MV-4-11 (cell line): Measurements from ENCODE around the gene ATAD2B.
A peak's percentile ranks its signal among the peaks of the same experiment; 100 is the strongest.
"Not testable (repeated sequence)": the region's sequence is repeated elsewhere in the genome, so short reads cannot be mapped to it uniquely, and the experiment has no call there.

Experiments
- DNase-seq: peaks from one replicate; lab custom pipeline; 2025; lab: John Stamatoyannopoulos, UW

Gene ATAD2B

GRCh38 chr2:23745068-23745725 is 181.7 kb downstream of the ATAD2B start:
- no peak for DNase-seq

- DNase-seq, result not testable (repeated sequence)
These were observed 190.1 kb downstream of the ATAD2B start for GRCh38 chr2:23736783-23737182.

- peak; percentile 42 for DNase-seq
These were observed 192.5 kb downstream of the ATAD2B start for GRCh38 chr2:23734416-23734815.

DNA sequence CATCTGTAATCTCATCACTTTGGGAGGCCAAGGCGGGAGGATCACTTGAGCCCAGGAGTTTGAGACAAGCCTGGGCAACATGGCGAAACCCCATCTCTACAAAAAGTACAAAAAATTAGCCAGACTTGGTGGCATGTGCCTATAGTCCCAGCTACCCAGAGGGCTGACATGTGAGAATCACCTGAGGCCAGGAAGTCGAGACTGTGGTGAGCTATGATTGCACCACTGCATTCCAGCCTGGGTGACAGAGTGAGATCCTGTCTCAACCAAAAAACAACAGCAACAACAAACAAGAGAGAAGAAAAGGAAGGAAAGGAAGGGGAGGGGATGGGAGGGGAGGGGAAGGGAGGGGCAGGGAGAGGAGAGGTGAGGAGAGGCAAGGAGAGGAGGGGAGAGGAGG is 203.9 kb downstream of the ATAD2B start:
- not testable (repeated sequence) for DNase-seq

- DNase-seq, result no peak
These were observed 204.7 kb downstream of the ATAD2B start for GRCh38 chr2:23722255-23722654.

GRCh38 chr2:23721454-23721826 is 205.5 kb downstream of the ATAD2B start:
- DNase-seq, result no peak

DNA sequence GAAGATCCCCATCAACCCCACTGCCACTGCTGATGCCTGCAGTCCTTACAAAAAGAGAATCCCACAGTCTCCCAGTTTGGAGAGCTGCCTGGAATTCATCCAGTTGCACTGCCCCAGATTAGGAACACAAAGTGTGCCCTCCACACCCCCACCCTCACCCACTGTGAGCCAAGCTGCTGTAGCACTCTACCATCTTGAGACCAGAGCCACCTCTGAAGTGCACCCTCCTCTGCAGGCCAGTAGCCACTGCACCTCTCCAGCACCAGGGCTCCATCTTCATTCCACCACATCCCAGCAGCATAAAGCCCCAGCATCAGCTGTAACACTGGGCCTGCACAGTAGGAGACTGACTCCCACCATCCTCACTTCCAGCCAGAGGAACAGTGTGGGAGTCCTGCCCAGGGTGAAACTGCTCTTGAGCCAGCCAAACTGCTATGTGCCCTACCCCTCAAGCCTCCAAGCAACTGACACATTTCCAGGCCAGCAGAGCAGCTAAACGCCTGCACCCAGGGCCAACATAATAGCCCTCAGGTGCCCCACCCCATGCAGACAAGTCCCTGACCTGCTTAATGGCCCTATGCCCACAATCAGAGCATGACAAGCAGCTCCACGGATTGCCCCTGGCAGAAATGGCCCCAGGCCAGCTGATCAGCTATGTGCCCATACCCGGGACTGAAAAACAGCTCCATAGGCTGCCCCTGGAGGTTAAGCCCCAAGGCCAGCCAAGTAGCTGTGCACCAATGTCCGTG is 206.0 kb downstream of the ATAD2B start:
- DNase-seq, result no peak

DNA sequence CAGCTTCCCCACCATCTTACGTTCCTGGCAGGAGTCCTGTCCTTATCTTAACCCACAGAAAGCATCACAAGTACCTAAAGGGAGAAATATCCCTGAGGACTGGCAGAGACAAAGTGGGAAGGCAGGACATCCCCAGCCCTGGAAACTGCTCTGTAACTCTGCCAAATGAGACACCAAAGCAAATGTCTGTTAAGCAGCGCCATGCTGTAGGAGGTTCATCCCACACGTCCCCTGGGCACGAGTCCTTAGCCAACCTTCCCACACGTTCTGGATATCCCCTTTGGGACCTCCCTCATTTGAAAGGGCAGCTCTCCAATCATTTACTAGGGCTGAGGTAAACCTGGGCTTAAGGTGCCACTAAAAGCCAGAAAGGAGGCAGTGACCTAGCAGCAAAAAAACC is 207.2 kb downstream of the ATAD2B start:
- DNase-seq, result no peak

DNA sequence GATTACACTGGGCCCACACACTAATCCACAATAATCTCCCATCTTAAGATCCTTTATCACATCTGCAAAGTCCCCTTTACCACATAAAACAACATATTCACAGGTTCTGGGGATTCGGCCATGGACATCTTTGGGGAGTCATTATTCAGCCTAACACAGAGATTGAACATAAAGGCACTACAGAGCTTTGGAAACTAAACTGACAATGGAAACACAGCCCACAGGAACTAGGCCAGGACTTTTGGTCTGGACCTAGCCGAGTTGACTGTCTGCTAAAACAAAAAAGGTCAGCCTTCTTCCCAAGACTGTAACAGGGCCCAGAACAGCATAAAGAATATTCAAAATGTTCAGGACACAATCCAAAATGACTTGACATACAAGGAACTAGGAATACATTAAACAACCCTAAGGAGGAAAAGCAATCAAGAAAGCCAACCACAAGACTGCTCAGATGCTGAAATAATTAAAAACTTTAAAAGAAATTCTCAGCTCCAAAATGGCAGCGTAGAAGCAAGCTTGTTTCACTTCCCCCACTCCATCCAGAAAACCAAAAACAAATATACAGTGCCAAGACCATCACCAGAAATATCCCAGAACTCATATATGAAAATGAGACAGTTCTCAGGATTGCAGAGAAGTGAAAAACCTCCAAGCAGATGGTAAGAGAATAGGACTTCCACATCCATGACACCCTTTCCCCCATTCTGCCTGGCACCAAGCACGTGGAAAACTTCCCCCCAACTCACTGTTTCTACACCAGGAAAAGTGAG is 207.8 kb downstream of the ATAD2B start:
- DNase-seq, result peak; percentile 58

GRCh38 chr2:23713351-23713750 is 213.6 kb downstream of the ATAD2B start:
- DNase-seq, result peak; percentile 90

DNA sequence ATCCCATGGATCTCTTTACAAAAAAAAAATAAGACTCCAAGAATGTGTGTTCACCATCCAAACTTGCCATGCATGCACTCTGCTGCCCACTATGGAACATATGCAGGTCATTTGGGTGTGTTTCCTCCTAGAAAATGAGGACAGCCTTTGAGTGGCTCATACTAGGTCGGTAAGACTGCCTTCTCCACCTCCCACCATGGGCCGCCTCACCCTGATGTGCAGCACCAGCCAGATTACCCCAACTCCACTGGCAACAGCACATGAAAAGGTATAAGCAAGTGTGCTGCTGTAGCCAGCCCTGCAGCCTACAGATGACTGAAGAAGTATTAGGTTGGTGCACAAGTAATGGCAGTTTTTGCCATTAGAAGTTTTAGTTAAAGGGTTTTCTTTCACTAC is 214.2 kb downstream of the ATAD2B start:
- no peak for DNase-seq

- DNase-seq, result no peak
These were observed 214.8 kb downstream of the ATAD2B start for GRCh38 chr2:23711979-23712755.

- no peak for DNase-seq
These were observed 217.6 kb downstream of the ATAD2B start for GRCh38 chr2:23709311-23709710.

- no peak for DNase-seq
These were observed 218.2 kb downstream of the ATAD2B start for GRCh38 chr2:23708771-23709170.

- no peak for DNase-seq
These were observed 219.8 kb downstream of the ATAD2B start for GRCh38 chr2:23707096-23707495.

DNA sequence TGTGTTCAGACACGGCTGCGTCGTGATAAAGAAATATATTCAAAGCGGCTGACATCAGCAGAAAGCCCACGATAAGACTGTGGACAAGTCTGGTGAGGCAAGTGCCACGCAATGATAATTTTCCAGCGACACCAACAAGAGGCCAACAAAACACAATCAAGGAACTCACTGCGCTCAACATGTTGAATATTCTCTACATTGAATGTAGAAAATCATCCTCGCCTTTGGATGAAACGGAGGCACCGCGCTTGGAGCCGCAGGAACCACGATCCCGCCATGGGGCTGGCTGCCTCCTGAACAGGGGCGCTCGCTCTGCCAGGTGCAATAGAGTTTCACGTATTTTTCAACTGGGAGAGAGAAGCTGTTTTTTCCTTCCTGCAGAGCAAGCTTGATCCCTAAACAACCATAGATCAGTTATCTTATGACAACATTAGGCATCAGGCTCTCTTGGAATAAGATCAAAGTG is 220.3 kb downstream of the ATAD2B start:
- DNase-seq, result no peak

- DNase-seq, result no peak
These were observed 220.9 kb downstream of the ATAD2B start for GRCh38 chr2:23705771-23706612.

DNA sequence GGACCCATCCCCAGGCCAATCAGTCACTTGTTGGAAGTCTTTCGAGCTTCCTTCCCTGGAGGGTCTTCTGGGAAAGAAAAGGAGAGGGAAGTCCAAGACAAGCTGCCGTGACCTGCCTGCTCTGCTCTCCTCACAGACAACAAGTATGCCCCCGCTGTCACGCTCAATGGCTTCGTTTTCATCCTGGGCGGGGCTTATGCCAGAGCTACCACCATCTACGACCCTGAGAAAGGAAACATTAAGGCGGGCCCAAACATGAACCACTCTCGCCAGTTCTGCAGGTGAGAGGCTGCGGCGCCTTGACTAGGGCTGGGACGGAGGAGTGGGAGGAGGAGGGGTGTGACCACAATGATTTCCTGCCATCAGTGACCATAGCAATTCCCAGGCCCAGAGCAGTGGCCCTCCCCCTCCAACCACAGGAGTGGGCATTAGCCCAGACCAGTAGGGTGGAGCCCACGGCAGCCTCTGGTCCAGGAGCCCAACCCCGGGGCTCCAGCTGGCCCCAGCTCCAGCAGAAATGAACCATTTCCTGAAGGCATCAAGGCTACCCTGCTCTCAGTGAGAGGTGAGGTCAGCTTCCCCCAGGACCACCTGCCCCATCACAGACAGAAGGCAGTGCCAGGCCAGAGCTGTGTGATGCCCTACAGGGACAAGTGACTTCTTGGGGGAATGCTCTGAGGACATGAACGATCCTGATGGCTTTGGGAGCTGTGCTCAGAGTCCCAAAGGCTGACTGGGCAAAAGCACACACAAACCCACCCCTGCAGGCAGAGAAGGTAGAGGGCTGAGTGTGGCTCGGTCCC is 223.1 kb downstream of the ATAD2B start:
- no peak for DNase-seq

DNA sequence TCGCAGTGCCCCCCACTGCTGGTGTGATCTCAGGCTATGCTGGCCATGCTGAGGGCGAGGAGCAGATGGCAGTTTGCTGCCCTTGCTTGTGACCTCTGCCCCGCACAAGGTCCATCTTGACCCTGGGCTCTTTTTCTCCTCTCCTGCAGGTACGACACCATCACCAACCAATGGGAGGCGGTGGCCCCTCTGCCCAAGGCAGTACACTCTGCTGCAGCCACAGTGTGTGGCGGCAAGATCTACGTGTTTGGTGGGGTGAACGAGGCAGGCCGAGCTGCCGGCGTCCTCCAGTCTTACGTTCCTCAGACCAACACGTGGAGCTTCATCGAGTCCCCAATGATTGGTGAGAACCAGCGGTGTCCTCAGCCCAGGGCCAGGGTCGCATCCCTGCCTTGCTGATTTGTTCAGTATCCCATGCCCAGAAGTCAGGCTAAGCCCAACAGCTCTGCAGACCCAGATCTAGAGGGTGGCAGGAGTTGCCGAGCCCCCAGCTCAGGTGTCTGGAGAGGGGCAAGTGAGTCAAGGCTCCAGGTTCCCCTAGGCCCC is 223.8 kb downstream of the ATAD2B start:
- no peak for DNase-seq

DNA sequence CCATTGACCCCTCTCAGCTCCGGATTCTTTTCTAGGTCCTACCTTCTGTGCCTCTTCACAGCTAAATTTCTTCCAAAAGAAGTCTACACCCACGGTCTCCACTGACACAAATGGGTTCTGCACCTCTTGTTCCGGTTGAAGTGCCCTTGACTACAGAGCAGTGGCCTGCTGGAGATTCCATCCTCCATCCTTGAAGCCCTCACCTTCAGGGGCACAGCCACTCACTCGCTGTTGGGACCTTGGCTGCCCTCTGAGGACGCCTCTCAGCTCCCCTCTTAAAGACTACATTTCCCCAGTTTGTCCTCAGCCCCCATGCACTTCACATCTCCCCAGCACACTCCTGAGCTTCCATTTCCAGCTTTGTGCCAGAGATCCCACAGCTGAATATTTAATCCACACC is 226.3 kb downstream of the ATAD2B start:
- DNase-seq, result no peak
